ENCODE data around the gene MECP2. TPM values are rescaled to one million over a fixed set of nuclear protein-coding genes. Genes with fewer than 3 reads are reported as not detected.

The MECP2 gene
- total RNA-seq, 1 donor from 2014 or later, result 57.6 TPM

DNA sequence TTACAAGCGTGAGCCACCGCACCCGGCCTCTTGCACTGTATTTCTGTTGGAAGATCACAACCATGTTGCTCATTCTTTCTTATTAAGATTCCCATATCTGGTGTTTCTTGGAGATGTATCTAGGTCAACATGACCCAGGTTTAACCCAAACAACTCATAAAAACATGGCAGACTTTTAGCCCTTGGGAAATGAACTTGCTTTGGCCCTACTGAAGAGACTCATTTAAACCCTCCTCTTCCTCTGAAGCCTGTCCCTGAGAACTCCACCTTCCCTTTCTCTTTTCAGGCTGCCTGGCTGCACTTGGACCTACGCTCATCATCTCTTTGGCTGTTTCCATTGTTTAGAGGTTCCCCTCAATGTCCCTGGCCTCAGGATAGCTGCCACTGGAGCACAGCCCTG, 23.7 kb upstream of the MECP2 start:
- no peaks in the 10 kb centered on the region for H3K27me3 ChIP-seq (ENCODE audit: low read depth)
- ATAC-seq, result no peak
- no peaks in the 10 kb centered on the region for H3K9me3 ChIP-seq
- no peak overlapping the region for H3K27ac ChIP-seq
- intact Hi-C loops (cut with DNase I), result no loop called here
- DNase-seq, result no peak
- no peak overlapping the region for H3K4me3 ChIP-seq
- H3K4me1 ChIP-seq, result no peaks in the 10 kb centered on the region
- H3K36me3 ChIP-seq, result no peaks in the 10 kb centered on the region
- TF ChIP-seq, protein P1, sequence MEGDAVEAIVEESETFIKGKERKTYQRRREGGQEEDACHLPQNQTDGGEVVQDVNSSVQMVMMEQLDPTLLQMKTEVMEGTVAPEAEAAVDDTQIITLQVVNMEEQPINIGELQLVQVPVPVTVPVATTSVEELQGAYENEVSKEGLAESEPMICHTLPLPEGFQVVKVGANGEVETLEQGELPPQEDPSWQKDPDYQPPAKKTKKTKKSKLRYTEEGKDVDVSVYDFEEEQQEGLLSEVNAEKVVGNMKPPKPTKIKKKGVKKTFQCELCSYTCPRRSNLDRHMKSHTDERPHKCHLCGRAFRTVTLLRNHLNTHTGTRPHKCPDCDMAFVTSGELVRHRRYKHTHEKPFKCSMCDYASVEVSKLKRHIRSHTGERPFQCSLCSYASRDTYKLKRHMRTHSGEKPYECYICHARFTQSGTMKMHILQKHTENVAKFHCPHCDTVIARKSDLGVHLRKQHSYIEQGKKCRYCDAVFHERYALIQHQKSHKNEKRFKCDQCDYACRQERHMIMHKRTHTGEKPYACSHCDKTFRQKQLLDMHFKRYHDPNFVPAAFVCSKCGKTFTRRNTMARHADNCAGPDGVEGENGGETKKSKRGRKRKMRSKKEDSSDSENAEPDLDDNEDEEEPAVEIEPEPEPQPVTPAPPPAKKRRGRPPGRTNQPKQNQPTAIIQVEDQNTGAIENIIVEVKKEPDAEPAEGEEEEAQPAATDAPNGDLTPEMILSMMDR (IDR thresholded peaks at IDR 0.05), result no peak

- Histone ChIP-seq H3K27ac (no peak overlapping the region), H3K27me3 (ENCODE audit: low read depth) (no peaks in the 10 kb centered on the region), H3K36me3 (no peaks in the 10 kb centered on the region), H3K4me1 (no peaks in the 10 kb centered on the region), H3K4me3 (no peak overlapping the region), H3K9me3 (no peaks in the 10 kb centered on the region)
- TF ChIP-seq, protein P1 (IDR thresholded peaks at IDR 0.05), result no peak
- DNase-seq (no peak), ATAC-seq (no peak)
- intact Hi-C loops (cut with DNase I), result no loop called here
Observed at GRCh38 chrX:154120567-154120966, 23.1 kb upstream of the MECP2 start.

DNA sequence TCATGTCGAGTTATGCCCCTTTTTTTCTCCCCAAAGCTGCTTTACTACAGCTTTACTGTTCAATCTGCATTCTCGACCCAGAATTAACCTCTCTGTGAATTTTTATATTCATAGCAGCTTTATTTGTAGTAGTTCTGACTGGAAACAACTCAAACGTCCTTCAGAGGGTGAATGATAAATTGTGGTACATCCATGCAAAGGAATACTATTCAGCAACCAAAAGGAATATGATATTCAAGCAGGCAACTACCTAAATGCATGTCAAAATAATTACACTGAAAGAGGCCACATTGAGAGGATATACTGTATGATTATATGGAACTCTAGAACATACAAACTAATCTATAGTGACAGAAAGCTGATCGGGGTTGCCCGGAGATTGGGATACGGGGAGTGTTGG, 20.0 kb upstream of the MECP2 start:
- intact Hi-C loops (cut with DNase I), result no loop called here
- H3K4me3 ChIP-seq, result no peak overlapping the region
- H3K27ac ChIP-seq, result no peak overlapping the region
- no peaks in the 10 kb centered on the region for H3K9me3 ChIP-seq
- TF ChIP-seq, protein P1 (IDR thresholded peaks at IDR 0.05), result no peak
- no peak for DNase-seq
- no peak for ATAC-seq
- H3K36me3 ChIP-seq, result no peaks in the 10 kb centered on the region
- H3K27me3 ChIP-seq (ENCODE audit: low read depth), result no peaks in the 10 kb centered on the region
- H3K4me1 ChIP-seq, result no peaks in the 10 kb centered on the region

- Histone ChIP-seq H3K4me1 (no peaks in the 10 kb centered on the region), H3K27me3 (ENCODE audit: low read depth) (no peaks in the 10 kb centered on the region), H3K4me3 (no peak overlapping the region), H3K36me3 (no peaks in the 10 kb centered on the region), H3K9me3 (no peaks in the 10 kb centered on the region), H3K27ac (no peak overlapping the region)
- ATAC-seq (no peak), DNase-seq (no peak)
- TF ChIP-seq, protein P1 (IDR thresholded peaks at IDR 0.05), result no peak
- intact Hi-C loops (cut with DNase I), result no loop called here
Observed at GRCh38 chrX:154116426-154117211, 19.1 kb upstream of the MECP2 start.

DNA sequence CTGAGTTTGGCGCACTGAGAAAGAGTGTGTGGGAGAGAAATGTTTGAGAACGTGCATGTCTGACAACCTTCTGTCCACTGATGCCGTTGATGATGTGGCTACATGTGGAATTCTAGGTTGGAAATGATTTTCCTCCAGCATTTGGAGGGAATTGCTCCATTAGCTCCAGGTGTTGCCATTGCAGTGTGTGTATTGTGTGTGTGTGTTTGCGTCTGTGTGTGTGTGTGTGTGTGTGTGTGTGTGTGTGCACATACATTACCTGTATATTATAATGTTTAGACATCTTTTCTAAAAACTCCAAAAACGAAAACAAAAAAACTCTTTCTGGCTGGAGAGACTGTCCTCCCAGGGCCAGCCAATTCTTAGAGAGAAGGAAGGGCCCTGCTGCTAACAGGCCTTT, 18.2 kb upstream of the MECP2 start:
- DNase-seq (no peak), ATAC-seq (no peak)
- Histone ChIP-seq H3K27me3 (ENCODE audit: low read depth) (no peaks in the 10 kb centered on the region), H3K36me3 (no peaks in the 10 kb centered on the region), H3K27ac (no peak overlapping the region), H3K4me1 (no peaks in the 10 kb centered on the region), H3K9me3 (no peaks in the 10 kb centered on the region), H3K4me3 (no peak overlapping the region)
- TF ChIP-seq, protein P1 (IDR thresholded peaks at IDR 0.05), result no peak
- intact Hi-C loops (cut with DNase I), result no loop called here

Measured in lower lobe of right lung (tissue), 2 donors.